Ovary (tissue), 3 donors: ENCODE data around the gene DIP2C.

Source experiments
- EP300 ChIP-seq: sonication (generic); formaldehyde crosslinking; IDR thresholded peaks from one replicate; pipeline ENCODE4 v1.6.1; 2017; ENCODE audit warnings: antibody characterized with exemption
- POLR2A ChIP-seq: fragments of 450-650 bp; IDR thresholded peaks from one replicate; pipeline ENCODE4 v1.6.1; 2017; ENCODE audit warnings: antibody characterized with exemption, mild to moderate bottlenecking, moderate library complexity
- TF ChIP-seq, protein P1 (sequence below), 3 donors: fragments of 450-650 bp in 2 of 3; fragments of 200-600 bp in 1 of 3; IDR thresholded peaks; one replicate each; pipeline versions ENCODE4 v1.5.1 to v1.8.0; 2016 to 2022; ENCODE audit warnings: antibody characterized with exemption in 3 of 3, mild to moderate bottlenecking in 1 of 3
- donor health status: DM: no; HTN: no; CAD: no.

DNA sequence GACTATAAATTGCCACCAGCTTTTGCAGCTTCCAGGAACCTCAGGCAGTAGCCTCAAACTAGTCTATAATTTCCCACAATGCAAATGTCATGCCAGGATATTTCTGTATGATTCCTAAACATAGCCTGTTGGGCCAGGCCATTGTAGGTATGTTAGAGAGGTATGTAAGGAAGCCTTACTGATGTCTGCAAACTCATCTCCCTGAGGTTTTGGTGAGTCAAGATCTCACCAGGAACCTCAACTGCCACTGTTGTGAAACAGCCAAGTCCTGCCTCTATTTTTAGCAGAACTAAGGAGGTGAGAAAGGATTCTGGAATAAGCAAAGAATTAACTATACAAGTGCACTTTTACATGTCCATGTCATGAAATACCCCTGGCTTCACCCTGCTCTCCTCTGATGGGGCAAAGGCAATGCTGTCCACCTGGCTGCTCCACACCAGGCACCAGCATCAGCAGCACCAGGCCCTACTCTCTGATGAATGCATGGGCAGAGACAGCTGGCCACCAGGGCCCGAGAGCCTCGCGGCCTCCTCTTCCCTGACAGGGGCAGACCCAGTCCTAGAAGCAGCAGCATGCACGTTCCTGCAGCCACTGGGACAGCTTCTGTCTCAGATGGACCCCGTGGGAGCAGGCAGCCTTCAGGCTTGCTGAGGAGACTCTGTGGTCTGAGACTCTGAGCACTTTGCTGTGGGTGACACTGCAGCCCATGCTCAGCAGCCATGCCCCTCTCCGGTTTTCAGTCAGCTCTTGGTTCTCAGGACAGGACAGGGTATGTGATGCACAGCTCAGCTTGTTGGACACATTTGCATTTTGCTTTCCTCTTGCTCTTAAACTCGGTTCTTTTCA, 407.0 kb downstream of the DIP2C start:
- TF ChIP-seq POLR2A (no peak), EP300 (no peak)
- TF ChIP-seq, protein P1, sequence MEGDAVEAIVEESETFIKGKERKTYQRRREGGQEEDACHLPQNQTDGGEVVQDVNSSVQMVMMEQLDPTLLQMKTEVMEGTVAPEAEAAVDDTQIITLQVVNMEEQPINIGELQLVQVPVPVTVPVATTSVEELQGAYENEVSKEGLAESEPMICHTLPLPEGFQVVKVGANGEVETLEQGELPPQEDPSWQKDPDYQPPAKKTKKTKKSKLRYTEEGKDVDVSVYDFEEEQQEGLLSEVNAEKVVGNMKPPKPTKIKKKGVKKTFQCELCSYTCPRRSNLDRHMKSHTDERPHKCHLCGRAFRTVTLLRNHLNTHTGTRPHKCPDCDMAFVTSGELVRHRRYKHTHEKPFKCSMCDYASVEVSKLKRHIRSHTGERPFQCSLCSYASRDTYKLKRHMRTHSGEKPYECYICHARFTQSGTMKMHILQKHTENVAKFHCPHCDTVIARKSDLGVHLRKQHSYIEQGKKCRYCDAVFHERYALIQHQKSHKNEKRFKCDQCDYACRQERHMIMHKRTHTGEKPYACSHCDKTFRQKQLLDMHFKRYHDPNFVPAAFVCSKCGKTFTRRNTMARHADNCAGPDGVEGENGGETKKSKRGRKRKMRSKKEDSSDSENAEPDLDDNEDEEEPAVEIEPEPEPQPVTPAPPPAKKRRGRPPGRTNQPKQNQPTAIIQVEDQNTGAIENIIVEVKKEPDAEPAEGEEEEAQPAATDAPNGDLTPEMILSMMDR (IDR thresholded peaks at IDR 0.05), result no peak
